Nucleus accumbens (tissue), 56 donors: Measurements from ENCODE around the gene TPTE2.
"Not testable (repeated sequence)": the region's sequence is repeated elsewhere in the genome, so short reads cannot be mapped to it uniquely, and the experiment has no call there.

Source experiments
- DNase-seq, 56 donors: peaks; one replicate each; lab custom pipeline; 2025; lab: John Stamatoyannopoulos, UW

Gene TPTE2

DNA sequence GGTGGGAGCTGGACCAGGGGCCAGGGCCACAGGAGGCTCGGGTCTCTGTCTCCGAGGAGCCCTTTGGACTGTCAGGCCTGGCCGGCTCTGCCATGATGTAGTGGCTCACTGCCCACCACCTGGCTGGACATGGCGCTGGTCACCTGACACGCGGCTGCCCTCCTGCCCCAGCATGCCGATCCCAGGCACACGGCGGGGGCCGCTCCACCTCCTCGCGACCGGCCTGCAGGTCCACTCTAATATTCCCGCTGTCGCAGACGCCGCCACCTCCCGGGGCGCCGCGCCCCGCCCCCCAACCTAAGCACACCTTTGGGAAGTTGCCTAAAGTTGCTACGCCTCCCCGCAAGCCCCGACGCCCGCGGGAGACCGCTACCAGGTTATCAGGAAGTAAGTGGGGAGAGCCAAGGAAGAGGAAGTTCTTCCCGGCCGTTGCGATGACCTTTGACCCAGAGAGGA, at the start of gene TPTE2:
Gene TPTE2, minus strand, starts transcription at position 406 of the 456 bp plus-strand sequence. CDS start 58,298 bp downstream, outside the sequence.
- not testable (repeated sequence) for DNase-seq

DNA sequence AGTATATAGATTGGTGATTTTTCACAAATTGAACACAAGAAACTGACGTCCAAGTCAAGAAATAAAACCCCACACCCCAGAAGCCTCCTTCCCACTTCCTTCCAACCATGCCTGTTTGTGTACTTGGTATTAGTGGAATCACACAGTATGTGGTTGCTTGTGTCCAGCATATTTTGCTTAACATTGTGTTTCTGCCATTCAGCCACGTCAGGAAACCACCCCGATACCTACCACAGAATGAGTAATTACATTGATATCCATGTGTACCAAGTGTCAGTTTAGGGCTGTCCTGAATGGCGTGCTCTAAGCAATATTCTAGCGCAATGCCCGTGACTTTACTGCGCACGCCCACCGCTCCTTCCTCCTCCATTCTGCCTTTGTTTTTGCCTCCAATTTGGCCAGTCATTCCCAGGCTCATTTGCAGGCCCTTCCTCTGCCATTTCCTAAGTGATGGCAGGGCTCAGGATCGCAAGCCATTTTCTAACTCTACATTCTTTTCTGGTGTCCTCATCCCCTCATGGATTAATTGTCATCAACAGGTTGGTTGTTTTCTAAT, 46.3 kb upstream of the TPTE2 start:
- no peak for DNase-seq

DNA sequence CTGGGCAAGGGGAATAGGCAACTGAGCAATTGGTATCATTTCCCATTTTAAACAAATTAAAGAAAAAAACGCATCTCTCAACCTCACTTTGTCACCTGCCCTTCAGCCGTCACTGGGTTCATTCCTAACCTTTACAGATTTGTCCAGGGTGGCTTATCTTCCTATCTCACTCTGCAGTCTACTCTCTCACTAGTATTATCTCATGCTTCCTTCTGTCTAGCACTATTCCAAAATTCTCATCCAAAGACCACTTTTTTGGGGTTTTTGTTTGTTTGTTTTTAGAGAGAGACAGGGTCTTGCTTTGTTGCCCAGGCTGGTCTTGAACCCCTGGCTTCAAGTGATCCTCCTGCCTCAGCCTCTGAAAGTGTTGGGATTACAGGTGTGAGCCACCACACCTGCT, 45.4 kb upstream of the TPTE2 start:
- DNase-seq: no peak

DNA sequence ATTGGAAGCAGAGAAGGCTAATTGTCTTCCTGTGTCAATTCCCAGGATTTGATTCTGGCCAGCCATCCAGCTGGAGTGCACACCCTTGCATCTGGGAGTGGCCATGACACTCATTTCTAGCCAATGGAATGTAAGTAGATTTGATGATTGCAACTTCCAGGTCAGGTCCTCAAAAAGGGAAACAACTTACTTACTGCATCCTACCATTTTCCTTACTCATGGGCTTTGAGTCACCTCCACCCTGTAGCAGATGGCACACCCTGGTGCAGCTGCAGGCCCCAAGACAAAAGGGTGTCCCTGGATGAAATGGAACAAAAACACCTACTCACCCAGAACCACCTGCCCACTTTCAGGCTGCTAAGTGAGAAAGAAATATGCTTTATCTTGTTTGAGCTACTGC, 44.8 kb upstream of the TPTE2 start:
- no peak for DNase-seq

DNA sequence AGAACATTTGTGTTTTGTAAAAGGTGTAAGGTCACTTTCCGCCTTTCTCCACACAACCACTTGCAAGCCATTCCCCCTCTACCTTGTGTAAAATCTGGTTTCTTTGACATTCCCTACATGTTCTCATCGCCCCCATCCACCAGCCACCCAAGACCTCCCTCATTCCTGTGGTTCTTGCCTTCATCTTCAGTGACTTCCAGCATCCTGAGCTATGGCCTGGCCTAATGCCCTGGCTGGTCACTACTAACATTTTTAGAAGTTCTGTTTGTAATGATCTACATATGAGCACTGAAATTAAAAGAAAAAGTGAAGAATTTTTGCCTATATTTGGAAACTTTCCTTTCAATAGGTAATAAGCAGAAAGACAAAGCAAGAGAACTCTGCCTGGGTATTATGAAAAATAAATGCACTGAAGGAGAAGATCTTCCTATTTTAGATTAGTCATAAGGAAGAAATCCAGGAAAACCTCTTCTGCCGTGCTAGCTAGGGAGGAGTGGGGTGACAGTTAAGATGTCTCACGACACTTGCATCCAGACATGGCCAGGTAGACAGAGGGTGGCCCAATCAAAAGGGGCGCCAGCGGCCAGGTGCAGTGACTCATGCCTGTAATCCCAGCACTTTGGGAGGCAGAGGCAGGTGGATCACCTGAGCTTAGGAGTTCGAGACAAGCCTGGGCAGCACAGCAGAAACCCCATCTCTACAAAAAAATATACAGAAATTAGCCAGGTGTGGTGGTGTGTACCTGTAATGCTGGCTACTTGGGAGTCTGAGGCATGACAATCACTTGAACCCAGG, 44.0 kb upstream of the TPTE2 start:
- no peak for DNase-seq

DNA sequence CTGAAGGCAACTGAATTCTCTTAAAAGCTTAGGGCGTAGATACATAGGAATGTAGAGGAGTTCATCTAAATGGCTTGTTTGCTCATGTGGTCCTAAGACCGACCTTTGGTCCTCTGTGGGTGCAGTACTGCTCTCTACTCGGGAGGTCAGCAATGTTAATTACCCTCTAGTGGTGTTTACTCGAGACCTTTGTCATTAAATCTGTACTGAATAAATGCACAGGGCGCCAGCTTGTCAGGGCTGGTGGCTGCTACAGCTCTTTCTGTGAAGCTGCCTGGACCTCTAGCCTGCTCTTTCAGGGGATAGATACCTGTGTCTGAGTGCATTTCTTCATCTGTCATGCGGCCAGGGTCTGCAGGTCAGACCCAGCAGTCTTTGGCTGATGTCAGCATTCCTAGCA, 43.0 kb upstream of the TPTE2 start:
- no peak for DNase-seq

DNA sequence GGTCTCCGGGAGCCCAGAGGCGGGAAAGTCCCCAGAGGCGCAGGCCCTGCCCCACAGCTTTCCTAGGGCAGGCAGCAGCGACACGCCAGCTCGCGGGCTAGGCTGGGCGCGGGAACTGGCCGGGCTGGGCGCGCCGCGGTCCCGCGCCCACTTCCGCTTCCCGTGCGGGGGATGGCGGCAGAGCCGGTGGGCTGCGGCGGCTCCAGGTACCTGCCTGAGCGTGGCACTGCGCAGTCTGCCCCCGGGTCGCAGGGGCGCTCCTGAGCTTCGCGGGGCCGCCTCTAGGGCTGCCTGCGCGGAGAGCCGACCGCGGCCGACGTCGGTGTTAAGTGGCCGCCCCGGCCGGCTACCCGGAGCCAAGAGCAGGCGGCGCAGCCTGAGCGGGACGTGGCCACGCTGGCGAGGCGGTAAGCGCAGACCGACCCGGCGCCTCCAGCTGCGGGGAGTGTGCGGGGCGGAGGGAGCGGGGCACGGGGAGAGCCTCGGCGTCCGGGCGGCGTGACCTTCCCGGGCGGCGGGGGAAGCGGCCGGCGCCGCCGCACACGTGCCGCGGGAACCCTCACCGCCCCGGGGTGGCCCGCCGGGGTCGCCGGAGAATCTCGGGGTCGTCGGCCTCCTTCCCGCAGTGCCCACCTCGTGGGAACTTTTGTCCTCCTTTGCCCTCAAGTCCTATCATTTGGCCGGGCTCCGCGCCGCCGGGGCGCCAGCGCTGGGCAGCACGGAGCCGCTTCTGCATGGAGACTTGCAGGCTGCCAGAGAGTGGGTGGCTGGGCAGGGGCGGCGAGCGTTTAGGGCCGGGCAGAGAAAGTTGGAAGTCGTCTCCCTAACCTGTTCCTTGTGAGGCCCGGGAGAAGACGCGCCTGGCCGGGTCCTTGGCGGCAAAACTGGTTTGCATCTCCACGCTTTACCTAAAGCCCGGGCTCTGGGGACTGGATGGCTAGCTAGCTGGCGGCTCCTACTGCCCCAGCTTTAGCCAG, 40.7 kb upstream of the TPTE2 start:
- DNase-seq: no peak

DNA sequence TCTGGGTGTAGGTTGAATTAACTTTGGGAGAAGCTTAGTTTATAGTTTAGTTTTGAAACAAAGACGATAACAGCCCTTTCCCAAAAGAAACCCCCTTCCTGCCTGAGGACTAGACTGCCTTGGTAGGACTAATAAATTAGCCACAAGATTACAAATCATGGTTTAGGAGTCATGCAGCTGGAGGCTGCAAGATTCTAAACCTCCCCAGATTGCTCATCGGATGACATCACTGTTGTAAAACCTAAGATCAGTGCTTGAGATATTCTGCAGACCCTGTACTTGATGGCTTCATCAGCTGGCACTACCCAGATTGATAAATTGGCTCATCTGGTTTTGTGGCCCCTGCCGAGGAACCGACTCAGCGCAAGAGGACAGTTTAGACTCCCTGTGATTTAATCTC, 36.2 kb upstream of the TPTE2 start:
- no peak for DNase-seq

DNA sequence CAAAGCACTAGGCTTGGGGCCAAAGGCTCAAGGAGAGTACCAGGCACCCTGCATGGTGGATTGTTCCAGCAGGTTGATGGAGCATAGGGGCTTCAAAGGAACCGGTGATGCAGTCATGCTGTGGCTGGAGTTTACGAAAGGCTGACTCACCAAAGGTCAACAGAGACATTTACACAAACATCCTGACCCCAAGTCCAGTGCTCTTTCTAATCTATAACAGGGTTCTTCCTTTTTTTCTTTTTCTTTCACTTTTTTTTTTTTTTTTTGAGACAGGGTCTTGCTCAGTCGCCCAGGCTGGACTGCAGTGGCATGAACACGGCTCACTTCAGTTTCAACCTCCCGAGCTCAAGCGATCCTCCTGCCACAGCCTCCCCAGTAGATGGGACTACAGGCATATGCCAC, 35.6 kb upstream of the TPTE2 start:
- DNase-seq: no peak

DNA sequence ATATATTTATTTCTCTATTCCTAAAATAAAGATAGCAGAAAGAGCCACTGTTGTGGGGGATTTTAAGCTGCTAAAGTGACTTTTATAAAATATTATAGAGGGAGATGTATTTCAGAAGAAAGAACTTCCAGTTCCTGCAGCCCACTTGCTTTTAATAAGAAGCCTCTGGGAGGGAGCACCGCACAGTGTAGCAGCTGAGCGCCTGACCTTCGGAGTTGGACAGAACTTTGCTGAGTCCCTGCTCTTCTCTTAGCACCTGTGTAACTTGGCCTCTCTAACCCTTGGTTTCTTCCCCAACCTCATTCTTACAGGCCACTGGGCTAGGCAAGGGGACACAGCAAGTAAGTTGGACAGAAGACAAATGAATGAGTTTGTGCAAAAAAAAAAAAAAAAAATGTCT, 34.8 kb upstream of the TPTE2 start:
- DNase-seq: no peak

DNA sequence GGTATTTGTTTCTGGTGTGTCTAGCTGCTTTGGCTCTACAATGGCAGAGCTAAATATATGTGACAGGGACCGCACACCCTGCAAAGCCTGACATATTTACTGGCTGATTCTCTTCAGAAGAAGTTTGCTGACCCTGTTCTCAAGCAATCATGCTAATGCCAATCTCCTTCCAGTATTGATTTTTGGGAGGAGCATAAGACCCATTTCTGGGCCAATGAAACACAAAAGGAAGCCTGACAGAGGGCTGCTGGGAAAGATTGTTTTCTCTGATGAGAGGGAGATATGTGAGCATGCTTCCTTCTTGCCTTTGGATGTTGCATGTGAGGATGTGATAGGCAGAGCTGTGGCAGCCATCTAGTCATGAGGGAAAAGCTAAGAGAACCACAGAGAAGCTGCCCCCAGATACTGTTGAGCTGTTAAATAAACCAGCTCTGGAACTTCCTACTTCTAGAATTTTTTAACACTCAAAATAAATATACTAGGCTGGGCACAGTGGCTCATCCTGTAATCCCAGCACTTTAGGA, 31.4 kb upstream of the TPTE2 start:
- DNase-seq: no peak

DNA sequence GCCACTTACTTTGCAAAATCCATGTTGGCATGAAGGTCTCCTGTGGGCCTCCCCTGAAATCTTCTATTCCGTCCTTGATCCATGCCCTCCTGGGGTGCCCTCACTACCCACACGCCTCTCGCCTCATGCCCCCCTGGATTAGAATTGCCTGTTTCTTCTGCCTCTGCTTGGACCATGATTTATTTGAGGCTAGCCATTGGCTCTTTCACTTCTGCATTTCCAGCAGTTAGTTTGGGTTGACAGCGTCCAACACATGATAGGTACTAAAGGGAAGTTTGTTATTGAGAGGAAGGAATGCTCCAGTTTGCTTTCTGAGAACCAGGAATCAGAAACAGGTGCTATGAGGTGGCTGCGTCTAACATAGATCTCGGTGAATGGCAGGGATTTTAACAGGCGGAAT, 30.5 kb upstream of the TPTE2 start:
- no peak for DNase-seq

DNA sequence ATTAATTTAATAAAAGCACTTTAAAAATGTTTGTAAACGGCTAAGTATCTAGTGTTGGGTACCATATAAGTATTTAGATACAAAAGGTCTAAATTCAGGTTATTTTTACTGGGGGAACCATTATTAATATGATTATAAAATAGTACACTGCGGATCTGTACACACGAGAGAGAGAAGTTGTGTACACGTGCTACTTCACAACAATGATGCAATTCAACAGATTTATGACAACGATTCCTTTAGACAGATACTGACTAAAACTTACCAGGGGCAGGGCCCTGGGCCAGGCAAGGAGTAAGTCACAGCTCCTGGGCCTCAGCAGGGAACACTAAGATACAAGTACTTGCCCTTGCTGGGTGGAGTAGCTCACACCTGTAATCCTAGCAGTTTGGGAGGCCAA, 29.1 kb upstream of the TPTE2 start:
- DNase-seq: no peak

DNA sequence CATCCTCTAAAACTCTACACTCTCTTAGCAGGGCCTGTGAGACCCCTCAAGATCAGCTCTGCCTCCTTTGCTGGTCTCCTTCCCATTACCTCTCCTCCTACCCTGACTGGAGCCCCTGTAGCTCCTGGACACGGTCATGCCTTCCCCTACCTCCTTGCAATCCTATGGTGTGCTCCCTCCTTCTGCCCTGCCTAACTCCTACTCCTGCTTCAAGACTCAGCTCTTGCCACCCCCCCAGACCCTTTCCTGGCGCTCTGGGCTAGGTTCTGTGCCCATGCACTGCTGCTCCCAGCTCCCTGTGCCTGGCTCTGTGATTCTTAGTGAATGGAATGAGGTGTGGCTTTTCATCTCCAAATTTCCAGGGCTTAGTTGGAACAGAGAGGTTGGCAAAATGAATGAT, 28.0 kb upstream of the TPTE2 start:
- DNase-seq: no peak

DNA sequence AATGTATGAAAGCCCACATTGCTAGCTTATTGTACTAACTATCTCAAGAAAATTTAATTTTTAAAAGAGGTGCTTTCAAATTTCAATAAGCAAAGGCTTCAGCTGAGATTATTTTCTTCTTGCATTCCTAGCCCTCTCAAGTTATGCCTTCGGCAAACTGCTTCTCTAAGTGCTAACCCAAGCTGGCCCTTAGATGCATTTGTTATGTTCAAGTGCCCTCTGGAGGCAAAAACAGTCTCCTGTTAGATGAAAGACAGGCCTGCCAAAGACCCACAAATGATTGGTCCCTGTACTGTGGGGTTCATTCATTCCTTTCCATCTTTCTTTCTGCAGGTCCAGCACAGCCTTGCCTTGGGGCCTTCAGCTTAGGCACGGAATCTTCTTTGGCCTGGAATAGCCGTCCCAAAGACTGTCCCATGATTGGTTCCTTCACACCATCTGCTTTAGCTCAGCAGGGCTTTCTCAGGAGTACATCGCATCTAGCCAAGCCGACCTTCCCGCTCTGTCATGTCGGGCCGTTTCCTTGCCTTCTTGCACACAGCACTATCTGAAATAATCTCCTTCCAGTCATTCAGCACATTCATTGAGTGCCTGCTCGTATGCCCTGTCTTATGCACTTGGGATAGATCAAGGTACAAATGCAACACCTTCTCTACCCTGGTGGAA, 26.4 kb upstream of the TPTE2 start:
- peak in 6 of 56 donors; percentile 1 to 11 (median 6) for DNase-seq

DNA sequence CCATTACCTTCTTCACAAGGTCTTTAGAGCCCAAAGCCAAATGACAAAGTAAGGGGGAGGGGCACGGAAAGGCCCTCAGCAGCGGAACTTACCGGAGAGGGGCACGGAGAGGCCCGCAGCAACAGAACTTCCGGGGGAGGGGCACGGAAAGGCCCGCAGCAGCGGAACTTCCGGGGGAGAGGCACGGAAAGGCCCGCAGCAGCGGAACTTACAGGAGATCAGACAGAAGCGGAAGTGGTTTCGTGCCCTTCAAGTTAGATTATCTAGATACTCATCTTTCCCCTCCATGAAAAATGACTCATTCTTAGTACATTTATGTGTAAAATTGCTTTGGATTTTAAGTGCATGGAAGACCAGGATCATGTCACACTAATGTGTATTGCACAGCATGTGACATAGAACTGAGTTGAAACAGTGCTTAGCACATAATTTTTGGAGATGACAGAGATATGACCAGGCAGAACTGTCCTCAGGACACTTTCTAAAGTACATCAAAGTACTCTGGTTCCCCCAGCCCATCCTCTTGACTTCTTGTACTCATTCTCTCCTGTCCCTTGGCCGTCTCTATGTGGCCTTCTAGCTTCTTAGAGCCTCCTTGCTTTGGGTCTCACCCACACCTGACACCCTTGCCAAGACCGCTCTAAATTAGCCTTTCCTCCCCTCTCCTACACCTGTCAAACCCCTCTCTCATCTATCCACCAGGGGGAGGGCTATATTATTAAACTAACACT, 25.7 kb upstream of the TPTE2 start:
- no peak for DNase-seq

DNA sequence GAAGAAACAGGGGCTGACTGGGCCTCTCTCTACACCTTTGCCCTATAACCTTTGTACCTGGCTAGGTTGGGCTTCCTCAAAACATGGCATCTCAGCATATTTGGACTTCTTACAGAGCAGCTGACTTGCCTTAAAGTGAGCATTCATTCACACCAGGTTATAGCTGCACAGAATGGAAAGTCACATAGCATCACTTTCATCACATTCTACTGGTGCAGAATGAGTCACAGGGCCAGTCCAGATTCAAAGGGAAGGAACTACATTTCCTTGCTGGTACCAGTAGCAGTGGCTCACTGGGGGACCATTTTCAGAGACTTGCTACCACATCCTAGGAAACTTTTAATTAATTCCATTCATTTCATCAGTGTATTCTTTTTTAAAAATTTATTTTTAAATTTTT, 20.3 kb upstream of the TPTE2 start:
- DNase-seq: no peak

DNA sequence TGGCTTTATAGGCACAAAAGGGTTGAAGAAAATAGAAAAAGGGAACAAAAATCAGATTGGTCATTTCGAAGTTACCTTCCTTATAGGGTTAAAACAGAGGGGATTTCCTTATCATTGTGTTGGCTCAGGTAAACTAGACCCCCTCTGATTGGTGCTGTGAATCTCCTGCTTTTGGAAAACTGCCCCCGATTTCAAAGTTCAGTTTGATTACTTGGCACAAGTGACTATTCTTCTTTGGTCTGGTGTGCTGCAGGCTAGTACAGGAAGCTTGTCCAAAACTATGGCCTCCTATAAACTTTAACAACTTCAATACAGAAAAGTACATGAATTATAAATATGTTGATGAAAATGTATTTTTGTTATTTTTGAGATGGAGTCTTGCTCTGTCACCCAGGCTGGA, 13.9 kb upstream of the TPTE2 start:
- DNase-seq: no peak

DNA sequence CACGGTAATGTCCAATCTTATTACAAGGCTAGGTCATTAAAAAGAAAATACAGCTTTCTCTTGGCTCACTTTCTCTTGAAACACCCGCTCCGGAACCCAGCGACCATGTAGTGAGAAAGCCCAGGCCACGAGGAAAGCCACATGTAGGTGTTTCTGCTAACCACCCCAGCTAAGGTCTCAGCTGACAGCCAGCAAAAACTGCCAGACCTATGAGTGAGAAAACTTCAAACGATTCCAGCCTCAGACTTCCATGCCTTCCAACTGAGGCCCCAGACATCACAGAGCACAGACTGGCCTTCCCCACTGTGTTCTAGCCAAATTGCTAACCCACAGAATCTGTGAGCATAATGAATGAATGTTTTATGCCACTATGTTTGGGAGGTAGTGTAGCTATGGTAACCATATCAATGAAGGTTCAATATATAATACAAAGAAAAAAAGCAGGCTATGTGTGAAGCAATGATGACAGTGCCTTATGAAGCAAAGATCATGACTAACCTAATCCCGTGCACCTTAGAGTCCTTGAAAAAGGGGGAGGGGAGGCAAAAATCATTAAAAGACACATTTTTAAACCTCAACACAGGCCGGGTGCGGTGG, 11.9 kb upstream of the TPTE2 start:
- DNase-seq: no peak
